GM19328 (cell line): ENCODE measurements around the gene KRT84.
"Not testable (repeated sequence)": the region's sequence is repeated elsewhere in the genome, so short reads cannot be mapped to it uniquely, and the experiment has no call there.

ENCODE experiments used
- ATAC-seq: cut with Tn5 transposase; IDR thresholded peaks from one replicate; pipeline ENCODE4 v1.9.1; 2021; ENCODE audit warnings: mild to moderate bottlenecking, moderate library complexity; ENCODE audit not compliant: unreplicated experiment

The KRT84 gene

DNA sequence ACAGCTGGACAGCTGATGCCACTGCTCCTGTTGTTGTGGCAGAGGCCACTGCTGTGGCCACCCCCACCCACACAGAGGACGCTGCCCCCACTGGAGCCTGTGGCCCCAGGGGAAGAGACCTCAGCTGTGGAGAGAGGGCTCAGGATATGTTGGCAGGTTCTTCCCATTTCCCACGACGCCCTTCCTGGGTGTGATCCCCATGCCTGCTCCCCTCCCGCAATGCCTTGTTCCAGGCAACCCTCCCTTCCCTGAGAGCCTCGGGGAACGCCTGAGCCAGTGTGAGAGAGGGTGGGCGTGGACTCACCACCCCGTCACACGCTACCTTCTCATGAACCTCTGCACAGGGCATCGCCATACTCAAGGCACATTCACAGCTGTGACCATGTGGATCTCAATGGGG, 26.4 kb upstream of the KRT84 start:
- ATAC-seq = no peak

DNA sequence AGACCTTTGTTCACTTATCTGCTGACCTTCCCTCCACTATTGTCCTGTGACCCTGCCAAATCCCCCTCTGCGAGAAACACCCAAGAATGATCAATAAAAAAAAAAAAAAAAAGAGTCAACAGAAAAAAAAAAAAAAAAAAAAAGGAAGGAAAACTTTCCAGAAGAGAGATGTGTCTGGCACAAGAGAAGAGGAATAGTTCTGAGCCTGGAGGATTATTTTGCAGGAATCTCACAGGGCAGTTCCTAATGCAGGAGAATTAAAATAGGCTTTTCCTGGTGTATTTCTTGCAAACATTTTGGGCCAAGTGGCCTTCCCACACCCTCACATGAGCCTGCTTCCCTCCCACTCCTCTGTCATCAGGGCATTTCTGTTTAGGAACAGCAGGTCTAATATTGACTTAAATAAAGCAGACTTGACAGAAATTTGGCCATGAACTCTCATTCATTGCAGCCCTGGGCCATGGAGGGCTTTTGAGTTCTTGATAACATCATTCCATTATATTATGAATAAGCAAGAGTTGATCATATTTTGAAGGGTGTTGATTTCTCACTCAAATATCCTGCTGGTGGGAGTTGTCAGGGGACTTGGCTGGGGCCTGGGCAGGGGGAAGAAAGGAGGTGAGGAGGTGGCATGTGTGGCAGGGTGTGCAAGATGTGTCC, 25.3 kb upstream of the KRT84 start:
- not testable (repeated sequence) for ATAC-seq

DNA sequence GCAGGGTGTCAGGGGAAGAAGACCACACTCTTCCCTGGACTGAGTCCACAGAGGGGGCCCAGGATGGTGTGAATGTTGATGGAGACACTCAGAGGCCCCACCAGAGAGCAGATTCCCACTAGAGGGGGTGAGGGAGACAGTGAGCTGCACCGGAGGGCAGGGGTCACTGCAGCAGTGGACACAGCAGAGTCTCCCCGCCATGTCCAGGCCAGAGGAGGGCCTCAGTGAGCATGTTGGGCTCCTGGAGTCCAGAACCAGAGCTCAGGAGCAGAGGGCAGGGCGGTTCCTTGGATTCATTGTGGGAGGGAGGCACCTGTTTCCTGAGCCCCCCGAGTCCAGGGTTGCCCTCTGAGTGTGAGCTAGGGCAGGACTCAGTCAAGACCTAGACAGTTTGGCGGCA, 22.5 kb upstream of the KRT84 start:
- ATAC-seq = no peak

DNA sequence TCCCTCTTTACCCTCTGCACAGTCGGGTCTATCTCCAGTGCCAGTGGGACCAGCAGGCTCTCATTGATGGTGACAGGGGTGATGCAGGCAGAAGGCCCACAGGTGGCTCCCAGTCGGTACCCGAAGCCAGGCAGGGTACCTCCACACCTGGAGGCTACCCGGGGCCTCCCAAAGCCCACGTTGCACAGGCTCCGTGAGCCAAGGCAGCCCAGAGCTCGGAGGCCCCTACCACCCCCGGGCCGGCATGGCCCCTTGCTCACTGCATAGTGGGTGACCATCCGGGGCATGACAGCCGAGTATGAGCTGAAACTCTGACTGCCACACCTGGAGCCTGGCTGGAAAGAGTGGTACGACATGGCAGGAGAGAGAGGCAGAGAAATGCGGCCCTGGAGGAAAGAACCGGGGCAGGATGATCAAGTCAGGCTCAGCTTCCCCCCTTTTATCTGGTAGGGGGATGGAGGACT, 20.5 kb upstream of the KRT84 start, which contains the start of gene KRT82:
Gene KRT82, minus strand, starts transcription at position 414 of the 464 bp plus-strand sequence. Its CDS starts 58 bp downstream, at position 356.
- ATAC-seq = no peak

DNA sequence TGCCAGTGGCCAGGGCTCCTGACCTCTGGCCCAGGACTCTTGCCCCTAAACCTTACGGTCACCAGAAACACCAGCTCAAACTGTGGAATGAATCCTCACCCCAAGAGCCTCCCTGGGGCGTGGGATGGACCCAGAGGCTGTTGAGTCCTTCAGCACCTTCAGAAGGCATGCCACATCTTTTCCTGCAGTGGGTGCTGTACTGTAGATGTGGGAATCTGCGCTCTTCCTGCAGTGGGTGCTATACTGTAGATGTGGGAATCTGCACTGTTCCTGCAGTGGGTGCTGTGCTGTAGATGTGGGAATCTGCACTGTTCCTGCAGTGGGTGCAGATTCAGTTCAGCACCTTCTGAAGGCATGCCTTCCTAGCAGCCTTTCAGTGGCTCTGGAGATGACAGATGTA, 19.5 kb upstream of the KRT84 start:
- no peak for ATAC-seq

DNA sequence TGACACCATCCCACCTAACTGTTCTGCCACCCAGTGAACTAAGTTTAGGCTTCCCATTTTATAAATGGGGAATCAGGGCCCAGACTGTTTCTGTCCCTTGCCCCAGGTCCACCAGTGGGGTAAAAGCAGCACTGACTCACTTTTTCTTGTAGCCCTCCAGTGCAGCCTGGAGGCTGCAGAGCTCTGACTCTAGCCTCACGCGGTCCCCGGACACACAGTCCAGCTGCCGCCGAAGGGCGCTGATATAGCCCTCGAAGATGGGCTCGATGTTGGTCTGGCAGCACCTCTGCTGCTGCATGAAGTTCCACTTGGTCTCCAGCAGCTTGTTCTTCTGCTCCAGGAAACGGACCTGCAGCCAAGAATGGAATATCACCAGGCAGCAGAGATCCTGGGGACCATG, 18.1 kb upstream of the KRT84 start:
- no peak for ATAC-seq

DNA sequence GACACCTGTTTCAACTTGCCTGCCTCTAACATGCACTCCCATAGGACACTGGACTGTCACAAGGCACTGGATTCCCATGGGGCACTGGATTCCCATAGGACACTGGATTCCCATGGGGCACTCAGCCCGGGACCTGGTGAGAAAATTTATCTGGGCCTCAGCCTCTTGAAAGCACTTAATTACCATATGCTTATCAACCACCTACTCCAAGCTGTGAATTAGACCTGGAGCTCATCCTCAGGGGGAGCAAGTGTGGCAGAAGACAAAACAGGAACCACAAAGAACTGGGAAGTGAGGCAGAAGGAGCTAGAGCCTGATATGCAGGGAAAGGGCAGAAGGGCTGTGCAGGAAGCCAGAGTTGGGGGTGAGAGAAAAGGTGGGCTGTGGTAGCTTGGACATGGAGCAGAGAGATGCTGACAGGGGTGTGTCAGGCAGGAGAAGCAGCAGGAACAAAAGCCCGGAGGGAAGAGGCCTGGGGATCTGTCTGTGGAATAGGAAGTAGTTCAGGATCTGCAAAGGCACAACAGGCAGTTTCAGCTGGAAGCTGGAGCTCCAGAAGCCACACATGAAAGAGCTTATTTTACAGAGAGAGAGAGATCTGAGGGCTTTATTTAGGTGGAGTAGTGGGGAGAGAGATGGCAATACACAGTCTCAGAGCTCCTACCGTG, 17.6 kb upstream of the KRT84 start:
- no peak for ATAC-seq

DNA sequence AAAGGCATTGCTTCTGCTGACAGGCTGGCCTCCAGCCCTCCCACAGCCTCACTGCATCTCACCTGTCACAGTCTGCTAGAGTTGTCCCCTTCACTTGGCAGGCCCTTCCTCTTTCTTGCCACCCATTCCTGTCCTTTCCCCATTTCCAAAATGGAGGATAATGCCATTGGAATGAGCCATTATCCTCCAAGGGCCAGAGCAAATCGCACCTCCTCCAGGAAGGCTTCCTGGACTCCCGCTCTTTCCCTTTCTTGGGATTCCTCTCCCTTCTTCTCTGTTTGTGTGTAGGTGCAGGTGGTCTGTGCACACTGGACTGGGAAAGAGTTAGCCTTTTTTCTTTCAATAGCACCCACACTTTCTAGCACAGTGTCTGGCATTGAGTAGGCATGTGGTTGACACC, 16.9 kb upstream of the KRT84 start:
- ATAC-seq = no peak

DNA sequence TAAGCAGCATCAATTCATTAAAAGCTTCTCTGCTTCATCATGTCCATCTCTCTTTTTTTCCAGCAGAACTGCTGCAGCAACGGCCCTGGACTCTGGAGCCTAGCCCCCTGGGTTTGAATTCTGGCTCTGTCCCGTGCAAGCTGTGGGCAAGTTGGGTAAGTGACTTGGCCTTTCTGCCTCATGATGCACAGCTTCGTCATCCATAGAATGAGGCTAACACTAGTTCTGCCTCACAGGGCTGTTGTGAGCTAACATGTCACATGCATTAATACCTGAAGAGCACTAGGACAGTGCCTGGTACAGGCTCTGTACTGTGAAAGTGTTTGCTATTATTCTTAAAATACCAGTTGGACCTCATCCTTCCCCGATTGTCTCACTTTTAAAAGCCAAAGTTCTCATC, 16.5 kb upstream of the KRT84 start:
- ATAC-seq = no peak

DNA sequence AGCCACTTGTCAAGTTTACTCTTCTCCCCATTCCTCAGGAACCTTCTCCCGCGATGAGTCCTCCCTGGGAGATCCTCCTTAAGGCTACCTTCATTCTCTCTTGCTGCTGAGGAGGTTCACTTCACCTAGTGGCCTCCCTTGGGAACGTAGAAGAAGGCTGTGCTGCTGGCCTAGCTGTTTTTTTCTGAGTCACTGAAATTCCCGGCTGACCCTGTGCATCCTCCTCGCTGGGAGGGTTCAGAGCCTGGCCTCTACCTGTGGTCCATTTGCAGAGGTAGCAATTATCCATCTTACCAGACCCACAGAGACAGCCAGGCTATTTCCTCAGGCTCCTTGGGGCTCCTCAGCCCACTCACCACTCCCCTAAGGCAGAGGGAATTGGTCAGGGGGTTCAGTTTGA, 16.1 kb upstream of the KRT84 start:
- ATAC-seq = no peak

DNA sequence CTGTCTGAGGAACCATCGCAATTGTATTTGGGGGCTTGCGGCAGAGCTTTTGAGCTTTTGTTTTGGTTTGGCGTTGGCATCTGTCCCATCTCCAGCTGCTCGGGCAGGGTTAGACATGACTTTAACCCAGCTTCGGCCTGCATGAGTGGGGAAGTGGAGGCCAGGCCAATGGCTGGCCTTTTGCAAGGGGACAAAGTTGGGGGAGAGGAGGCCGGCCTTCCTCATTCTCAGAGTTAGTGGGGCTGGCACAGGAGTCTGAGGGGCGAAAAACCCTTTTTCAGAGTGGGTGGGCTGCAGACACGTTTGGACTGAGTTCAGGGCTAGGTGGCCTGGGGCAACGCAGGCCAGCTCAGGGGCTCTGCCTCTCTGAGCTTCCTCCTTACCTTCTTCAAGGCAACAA, 15.5 kb upstream of the KRT84 start:
- ATAC-seq = no peak

DNA sequence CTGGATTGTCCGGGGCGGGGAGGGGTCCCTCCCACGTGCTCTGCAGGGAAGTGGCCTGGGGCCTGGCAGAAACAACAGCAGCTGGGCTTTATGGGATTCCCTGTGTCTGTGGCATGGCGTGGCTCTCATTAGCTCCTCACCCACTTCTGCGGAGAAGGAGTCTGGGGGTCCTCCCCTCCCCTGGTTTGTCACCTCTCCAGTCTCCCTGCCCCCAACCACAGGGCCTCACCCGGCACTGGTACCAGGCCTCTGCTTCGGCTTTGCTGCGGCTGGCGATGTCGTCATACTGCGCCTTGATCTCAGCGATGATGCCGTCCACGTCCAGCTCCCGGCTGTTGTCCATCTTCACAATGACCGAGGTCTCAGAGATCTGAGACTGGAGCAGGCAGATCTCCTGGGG, 14.3 kb upstream of the KRT84 start:
- no peak for ATAC-seq

DNA sequence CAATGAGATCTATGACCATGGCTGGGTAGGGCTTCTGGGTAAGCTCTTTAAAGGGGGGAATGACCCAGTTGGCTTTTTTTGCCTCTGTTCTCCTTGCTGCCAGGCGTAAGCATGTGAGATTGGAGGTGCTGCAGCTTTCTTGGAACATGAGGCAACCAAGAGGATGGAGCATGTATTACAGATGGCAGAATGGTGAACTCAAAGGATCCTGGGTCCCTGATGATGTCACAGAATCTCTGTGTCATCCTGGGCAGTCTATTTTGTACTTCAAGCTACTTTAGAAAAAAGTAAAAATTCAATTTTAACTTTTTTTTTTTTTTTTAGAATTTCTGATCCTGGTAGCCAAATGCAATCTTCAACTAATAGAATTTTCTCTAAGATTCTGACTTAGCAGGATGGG, 12.7 kb upstream of the KRT84 start:
- no peak for ATAC-seq

DNA sequence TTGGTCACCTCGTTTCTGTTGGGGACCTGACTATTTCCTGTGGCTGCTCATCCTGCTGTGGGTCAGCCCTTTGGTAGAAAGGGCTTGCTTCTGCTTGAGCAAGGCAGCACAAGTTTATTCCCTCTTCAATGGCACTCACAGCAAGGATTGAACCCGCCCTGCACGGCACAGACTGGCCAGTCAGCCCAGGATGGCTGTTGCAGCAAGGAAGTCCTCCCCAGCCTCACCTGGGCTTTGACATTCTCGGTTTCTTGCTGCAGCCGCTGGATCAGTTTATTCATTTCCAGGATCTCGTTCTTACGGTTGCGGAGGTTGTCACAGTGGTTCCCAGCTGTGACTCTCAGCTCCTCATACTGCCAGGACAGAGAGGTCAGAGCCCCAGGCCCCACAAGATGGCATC, 11.2 kb upstream of the KRT84 start:
- no peak for ATAC-seq

DNA sequence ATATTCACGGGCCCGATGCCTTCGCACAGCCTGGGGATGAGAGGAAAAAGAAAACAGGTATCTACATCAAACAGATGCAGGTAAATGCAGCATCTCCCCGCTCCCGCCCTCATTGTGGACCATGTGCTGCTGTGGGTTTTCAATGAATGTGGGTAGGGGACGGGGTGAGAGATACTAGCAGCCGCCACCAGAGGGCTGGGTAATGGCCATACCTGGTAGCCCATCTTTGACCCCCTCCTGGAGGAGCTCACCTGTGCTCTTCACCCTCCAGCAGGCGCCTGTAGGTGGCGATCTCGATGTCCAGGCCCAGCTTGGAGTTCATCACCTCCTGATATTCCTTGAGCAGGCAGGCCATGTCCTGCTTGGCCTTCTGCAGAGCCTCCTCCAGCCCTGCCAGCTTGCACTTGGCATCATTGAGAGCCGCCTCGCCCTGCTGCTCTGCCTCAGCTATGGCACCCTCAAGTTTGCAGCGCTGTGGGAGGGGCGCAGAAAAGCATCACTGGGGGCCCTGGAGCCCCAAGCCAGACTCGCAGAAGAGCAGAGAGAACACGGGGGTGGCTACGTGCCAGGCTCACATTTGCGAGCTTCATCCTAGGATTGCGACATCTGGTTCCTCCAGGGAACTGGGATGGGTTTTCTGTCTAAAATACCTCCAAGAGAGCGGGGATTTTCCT, 10.4 kb upstream of the KRT84 start:
- no peak for ATAC-seq

DNA sequence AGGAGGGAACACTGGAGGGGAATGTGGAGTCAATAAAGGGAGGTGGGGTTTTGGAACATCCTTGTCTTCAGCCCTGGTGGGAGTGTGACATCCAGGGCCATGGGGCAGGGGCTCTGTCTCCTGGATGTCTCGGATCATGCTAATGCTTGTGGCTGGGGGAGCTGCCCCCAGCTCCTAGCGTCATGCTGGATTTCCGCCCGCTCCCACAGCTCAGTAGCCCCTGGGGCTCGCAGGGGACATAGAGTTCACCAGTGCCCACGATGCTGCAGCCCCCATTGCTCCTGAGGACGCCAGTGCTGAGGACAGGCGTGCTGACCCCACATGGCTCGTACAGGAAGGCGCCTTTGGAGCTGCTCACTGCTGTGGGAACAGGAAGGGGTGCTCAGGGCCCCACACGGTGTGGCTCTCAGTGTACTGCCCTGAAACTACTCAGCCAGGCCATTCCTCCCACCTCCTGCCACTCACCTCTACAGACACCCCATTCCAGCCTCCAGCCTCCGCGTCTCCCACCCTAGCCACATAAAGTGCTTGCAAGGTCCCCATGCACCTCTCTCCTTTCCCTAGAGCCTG, 9.5 kb upstream of the KRT84 start:
- no peak for ATAC-seq

DNA sequence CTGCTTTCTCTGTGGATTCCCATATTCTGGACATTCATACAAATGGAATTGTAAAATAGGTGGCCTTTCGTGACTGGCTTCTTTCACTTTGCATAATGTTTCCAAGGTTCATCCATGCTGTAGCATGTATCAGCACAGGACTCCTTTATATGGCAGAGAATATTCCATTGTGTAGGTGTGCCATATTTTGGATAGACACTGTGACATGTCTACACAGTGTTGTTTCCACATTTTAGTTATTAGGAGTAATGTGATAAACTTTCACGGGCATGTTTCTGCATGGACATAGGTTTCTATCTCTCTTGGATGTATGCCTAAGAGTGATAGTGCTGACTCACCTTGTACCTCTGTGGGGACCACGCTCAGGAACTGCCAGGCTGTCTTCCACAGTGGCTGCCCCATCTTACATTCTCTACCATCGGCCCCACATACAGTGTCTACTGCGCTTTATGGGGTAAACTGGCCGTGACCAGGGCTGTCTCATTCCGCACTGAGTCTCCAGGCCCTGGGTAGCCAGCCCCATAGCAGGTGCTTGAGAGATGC, 7.1 kb upstream of the KRT84 start:
- no peak for ATAC-seq

DNA sequence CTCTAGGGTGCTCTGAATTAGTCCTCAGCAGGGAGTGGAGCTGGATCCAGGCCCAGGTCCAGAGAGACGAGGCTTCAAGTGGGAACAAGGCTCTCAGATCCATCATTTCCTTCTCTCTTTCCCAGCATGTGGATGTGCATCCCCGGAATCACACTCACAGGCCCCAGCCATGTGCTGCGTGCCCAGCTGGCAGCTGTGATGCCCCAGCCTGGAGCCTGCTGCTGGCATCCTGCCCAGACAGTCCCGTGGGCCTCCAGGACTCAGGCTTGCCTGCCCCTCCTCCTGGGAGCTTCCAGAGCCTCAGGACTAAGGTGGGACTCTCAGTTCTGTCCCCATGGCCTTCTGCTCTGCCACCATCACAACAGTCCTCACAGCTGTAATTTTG, 6.2 kb upstream of the KRT84 start:
- ATAC-seq = no peak

DNA sequence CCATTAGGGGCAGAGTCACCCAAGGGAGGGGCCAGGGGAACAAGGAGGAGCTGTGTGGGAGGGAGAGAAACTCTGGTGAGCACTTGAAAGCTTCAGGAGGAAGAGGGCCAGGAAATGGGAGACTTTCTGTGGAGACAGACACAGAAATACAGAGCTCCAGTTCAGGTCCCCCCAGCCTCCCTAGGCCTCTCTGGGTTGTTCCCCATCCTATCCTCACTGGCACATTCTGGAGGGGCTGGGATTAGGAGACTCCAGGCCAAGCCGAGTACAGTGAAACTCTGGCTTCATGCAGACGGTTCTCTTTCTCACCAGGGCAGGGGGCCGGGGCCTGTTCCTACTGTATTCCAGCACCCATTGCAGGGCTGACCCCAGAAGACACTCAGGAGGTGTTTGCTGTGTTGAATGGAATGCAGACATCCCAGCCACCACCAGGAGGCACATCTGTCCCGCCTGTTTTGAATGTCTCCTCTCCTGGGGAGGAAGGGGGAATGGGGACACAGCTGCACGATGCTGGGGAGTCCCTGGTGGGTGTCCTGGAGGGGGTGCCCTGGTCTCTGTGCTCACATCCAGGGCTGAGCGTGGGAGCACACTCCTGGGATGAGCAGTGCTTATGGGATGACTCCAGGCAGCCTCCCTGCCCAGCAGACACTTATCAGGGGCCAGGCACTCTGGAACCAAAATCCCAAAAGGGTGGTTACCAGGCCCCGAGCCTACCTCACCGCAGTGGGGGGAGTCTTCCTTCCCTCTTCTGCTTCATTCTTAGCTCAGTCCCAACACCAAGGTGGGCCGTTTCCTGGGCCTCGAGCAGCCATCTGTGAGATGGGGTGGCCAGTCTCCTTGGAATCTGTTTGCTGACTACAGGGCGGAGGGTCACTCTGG, 5.5 kb upstream of the KRT84 start:
- ATAC-seq = no peak

DNA sequence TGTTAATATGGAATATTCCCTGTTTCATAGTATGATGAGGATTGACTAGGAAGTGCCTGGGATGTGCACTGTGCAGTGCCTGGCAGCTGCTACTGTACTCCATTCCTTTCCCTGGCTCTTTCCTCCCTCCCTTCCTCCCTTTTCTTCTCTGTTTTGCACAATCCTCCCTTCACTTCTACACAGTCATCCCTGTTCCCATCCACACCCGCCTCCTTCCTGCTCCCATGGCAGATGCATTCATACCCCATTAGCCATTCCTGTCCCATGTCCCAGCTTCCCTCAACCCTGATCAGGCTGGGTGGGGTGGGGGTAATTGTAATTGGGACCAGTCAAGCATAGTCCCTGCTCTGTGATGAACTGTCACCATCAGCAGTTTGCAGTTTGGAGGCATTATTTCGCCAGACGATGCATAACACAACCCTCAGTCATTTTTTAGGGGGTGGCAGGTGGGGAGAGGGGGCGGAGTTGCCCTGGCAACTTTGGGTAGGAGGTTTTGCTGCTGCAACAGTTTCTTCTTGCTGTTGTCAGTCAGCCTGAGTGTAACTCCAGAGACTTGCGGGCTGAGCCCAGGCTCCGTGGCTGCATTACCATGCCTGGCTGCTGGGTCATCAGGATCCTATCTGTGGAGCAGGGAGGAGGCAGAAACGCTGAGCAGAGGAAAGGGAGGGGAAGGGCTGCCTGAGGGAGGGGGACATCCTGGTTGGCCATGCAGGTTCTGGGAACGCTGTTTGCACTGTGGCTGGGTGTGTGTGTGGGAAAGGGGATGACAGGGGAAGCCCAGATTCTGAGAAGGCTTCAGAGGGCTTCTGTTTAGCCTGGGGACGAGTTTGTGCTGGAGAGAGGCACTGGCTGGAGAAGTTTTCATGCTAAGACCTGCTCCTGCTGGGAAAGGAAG, 4.1 kb upstream of the KRT84 start:
- no peak for ATAC-seq
